GM19193 (cell line): ENCODE data around the gene SOX6.

Experiments used
- POLR2A ChIP-seq: IDR thresholded peaks from 4 replicates; pipeline ENCODE4 v1.6.1; 2011; ENCODE audit not compliant: insufficient read depth, insufficient read length; ENCODE audit errors: extremely low read depth

Gene SOX6

GRCh38 chr11:16097543-16097942 lies 258.8 kb downstream of the SOX6 start:
- no peak for TF ChIP-seq POLR2A

GRCh38 chr11:16096336-16096735 lies 260.0 kb downstream of the SOX6 start:
- no peak for TF ChIP-seq POLR2A

DNA sequence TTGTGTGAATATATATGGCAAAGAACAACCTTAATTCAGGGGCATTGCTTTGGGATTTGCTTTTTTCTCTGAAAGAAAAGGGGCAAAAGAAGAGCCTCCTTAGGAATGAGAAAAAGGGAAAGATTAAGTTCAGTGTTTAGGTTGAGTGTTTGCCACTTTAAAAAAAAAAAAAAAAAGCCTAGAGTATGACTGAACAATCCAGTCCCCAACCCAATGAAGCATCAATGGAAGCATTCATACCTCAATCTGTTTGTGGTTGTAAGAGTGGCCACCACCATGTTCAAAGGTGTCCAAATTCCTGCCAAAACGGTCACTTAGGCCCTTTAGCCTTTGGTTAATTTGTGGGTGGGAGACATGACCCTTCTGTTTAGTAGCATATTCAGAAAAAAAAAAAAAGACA lies 260.6 kb downstream of the SOX6 start:
- TF ChIP-seq POLR2A, result no peak

GRCh38 chr11:16093889-16094653 lies 262.3 kb downstream of the SOX6 start:
- TF ChIP-seq POLR2A, result no peak

DNA sequence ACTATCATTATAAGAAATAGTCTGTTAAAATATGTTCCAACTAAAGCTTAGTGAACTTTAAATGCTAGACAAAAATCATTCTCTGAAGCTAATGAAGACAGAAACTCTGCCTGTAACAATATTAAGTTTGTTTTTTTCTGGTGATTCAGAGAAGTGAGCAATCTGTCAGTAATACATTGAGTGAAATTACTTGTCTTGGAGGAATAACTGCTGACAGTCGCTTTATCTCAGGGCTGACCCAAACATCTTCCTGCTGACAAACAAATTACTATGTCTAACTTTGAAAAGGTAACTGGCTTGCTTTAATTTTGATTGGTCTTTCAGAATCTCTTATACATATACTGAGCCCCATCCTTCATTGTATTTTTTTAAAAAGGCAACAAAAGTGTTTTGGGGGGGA lies 264.5 kb downstream of the SOX6 start:
- no peak for TF ChIP-seq POLR2A

GRCh38 chr11:16089481-16089880 lies 266.9 kb downstream of the SOX6 start:
- TF ChIP-seq POLR2A, result no peak

DNA sequence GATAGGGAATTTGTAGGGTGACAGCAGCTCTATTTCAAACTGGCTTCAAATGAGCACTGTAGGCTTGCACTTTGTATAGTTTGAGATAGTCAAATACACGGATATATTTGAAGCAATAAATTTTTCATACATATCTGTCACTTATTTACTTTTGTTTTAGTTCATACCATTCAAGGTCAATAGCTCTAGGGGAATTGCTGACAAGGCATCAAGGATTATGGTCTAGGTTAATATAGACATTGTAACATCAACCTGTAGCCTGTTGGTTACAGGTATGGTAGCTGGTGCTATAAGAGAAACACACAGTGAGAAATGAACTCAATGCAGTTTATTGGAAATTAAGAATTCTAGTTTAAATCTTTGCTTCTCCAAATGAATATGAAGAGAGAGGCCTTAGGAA lies 267.6 kb downstream of the SOX6 start:
- no peak for TF ChIP-seq POLR2A

DNA sequence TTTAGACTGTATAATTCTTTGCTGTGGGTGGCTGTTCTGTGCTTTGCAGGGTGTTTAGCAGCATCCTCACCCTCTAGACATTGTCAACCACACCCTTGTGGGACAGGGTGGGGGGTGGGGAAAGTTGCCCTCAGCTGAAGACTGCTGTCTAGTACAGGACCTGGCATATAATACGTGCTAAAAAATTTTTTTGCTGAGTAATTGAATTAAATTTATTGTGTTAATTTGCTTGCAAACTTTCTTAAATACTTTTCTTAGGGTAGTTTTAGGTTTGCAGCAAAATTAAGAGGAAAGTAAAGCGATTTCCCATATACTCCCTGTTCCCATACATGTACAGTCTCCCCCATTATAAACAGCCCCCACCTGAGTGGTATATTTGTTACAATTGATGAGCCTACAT lies 268.5 kb downstream of the SOX6 start:
- no peak for TF ChIP-seq POLR2A

GRCh38 chr11:16086229-16086819 lies 270.0 kb downstream of the SOX6 start:
- no peak for TF ChIP-seq POLR2A

DNA sequence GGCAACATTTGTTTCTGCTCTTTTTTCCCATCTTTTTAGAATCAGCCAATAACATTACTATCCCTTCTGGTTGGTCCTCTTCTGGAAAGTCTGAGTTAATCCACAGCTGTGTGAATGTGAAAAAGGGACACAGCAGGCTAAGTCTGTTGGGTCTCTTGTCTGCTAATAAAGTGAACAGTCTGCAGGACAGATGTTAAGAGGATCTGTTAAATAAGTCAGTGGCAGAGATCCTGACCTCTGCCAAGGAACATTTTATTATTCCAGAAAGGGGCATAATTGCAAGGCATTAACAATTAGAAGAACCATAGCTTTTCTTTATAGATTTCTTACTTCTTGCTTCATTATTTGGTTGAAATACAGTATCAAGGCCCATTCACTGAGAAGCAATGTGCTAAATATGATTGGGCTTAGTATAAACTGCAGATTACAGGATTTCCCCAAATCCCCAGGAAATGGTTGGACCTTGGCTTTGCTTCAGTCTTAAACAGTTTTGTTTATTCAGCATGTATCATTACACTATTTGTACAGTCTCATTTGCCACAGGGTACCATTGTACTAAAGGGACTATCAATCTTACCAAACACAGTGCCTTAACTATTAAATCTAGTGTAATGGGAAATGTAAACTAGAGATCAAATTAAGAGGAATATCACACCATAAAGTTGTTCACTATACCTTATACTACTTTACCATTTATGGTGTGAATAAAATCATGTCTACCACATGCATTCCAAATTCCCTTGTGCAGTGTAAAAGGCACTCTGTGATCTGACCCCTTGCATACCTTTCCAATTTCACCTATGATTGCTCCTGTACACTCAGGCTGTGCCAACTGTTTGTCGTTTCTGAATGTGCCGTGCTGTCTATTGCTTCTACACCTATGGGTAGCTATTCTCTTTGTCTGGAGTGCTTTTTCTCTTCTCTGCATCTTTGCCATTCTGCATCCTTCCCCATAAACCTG lies 274.0 kb downstream of the SOX6 start:
- TF ChIP-seq POLR2A, result no peak

DNA sequence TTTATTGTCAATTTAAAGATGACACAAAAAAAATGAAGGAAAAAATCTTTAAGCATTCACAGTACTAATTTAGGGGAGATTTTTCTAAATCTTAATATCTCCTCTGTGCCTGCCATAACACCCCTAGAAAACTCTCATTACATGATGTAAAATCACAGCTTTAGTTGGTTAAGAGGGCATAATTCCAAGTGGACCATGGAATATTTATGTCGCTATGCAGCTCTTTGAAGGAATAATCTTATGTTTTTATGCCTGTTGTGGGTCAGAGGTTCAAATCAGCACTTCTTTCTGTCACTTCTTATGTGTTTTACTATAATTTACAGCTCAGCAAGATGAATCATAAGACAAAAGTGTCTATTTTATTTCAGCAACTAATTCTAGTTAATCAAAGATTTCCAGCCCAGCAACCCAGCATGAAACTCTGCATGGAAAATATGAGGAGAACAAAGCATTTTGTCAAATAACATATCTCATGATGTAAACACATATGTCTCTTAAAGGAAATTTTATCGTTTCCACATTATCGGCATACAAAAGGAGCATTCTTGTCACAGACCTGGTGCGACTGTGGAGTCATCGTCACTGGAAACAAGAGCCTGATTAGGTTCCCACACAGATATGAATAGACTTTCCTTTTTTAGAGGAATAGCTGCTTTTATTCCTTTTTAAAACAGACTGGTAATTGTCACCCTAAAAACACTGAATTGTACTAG lies 274.8 kb downstream of the SOX6 start:
- TF ChIP-seq POLR2A, result no peak

DNA sequence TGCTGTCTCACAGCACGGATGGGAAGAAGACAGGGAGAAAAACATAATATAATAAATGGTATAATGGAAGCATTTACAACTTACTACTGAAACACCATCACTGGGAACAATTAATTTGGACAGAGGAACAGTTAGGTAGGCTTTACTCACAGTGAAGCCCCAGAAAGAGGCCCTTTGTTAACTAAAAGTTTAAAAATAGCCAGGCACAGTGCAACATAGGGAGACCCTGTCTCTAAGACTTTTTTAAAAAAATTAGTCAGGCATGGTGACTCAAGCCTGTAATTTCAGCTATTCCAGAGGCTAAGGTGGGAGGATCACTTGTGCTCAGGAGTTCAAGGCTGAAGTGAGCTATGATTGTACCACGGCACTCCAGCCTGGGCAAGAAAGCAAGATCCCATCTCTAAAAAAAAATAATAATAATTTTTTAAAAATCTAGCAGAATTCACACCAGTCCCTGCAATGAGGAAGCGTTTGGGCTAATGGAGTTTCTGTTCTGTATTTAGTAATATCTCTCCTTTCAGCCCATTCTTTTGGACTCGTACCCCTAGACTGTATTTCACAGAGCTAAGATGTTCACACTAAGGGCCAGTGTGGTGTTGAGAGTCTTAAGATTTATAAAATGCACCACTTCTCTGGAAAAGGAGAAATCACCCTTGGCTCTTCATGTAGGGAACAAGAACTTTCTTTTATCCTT lies 275.5 kb downstream of the SOX6 start:
- no peak for TF ChIP-seq POLR2A

DNA sequence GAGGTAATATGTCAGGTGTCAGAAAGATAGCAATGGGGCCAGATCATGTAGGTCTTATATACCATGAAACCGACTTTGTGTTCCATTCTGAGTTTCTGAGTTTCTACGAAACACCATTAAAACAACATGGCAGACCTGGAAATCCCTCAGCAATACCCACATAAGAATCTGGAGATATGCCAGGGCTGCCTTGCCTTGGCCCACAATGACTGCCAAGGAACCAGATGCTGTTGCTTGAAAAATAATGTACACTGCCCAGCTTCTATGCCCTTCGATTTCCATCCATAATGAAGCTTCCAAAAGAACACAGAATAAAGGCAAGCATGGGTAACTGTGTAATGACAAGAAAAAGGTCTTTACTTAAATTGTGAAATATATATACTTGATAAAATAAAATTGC lies 277.4 kb downstream of the SOX6 start:
- TF ChIP-seq POLR2A, result no peak

GRCh38 chr11:16070573-16070972 lies 285.8 kb downstream of the SOX6 start:
- TF ChIP-seq POLR2A, result no peak

DNA sequence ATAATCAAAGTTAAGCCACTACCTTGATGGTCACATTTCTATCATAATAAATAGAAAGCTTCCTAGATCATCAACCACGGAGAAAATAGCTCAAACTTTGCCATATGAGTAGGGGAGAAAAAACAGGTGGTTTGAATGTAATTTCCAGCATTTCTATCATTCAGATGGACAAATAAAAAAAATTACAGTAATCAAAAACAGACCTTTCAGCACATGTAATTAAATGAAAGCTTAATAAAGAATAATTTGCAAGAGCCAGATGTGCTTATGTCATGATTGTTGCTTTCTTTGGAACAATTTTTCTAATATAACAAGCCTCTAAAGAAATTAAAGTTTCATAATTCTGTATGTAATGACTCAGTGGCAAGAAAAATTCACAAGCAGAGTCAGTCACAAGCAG lies 297.0 kb downstream of the SOX6 start:
- TF ChIP-seq POLR2A, result no peak

DNA sequence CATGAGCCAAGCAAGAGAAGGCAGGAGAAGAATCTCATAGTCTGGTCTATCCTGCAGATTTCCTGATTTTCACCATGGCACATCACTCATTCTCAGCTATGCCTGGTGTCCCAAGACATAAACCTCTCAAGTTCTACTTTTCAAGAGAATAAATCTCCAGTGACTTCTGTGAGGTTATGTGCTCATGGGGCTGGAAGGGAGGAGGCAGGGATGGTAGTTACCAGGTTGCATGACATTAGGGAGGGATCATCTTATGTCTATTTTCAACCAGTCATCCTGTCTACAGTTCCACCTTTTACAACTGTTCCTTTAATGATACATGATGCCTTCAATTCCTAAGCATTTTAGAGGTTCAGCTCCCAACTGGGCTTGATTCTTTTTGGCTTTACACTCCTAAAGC lies 297.7 kb downstream of the SOX6 start:
- TF ChIP-seq POLR2A, result no peak
